ENCODE data around the gene FRYL.
"Not testable (repeated sequence)": the region's sequence is repeated elsewhere in the genome, so short reads cannot be mapped to it uniquely, and the experiment has no call there.

FRYL gene

GRCh38 chr4:48779998-48780864, at the start of gene FRYL:
Gene FRYL, minus strand, starts transcription at chr4:48780279. Its CDS starts 145,869 bp downstream, at chr4:48634410.
- DNase-seq (ENCODE audit: low read depth in 3 of 3): peak; percentile 92 to 96 (median 95)

- no peak for DNase-seq (ENCODE audit: low read depth in 3 of 3)
Measured at GRCh38 chr4:48827622-48828021, 47.5 kb upstream of the FRYL start.

GRCh38 chr4:48821431-48821830, 41.4 kb upstream of the FRYL start:
- DNase-seq (ENCODE audit: low read depth in 3 of 3): not testable (repeated sequence)

DNA sequence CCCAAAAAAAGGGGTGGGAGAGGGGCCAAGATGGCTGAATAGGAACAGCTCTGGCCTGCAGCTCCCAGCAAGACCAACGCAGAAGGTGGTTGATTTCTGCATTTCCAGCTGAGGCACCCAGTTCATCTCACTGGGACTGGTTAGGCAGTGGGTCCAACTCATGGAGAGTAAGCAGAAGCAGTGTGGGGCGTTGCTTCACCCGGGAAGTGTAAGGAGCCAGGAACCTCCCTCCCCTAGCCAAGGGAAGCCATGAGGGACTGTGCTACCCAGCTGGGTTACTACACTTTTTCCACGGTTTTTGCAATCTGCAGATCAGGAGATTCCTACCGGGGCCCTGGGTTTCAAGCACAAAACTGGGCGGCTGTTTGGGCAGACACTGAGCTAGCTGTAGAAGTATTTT, 36.9 kb upstream of the FRYL start:
- no peak for DNase-seq (ENCODE audit: low read depth in 3 of 3)

GRCh38 chr4:48816297-48816696, 36.2 kb upstream of the FRYL start:
- not testable (repeated sequence) for DNase-seq (ENCODE audit: low read depth in 3 of 3)

- no peak for DNase-seq (ENCODE audit: low read depth in 3 of 3)
Measured at GRCh38 chr4:48815483-48815882, 35.4 kb upstream of the FRYL start.

DNA sequence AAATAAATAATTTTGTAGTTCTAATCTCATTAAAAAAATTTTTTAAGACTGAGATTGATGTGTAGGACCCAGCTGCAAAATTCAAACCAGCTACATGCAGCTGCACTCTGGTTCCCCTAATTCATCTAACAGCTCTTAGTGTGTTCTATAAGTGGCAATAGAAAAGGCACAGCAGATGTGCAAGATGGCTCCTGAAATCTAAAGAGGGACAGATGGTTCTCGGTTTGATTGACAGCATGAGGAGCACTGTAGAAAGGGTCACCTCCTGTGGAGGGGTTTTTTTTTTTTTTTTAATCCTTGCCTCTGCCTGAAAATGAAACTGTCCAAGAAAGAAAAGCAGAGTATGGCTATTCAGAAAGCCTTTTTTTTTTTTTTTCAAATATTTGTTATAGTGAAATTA, 33.9 kb upstream of the FRYL start:
- no peak for DNase-seq (ENCODE audit: low read depth in 3 of 3)

- DNase-seq (ENCODE audit: low read depth in 3 of 3): no peak
Measured at GRCh38 chr4:48812866-48813265, 32.8 kb upstream of the FRYL start.

- DNase-seq (ENCODE audit: low read depth in 3 of 3): no peak
Measured at GRCh38 chr4:48804584-48805301, 24.7 kb upstream of the FRYL start.

GRCh38 chr4:48801016-48801715, 21.1 kb upstream of the FRYL start:
- no peak for DNase-seq (ENCODE audit: low read depth in 3 of 3)

- not testable (repeated sequence) for DNase-seq (ENCODE audit: low read depth in 3 of 3)
Measured at GRCh38 chr4:48800155-48800554, 20.1 kb upstream of the FRYL start.

DNA sequence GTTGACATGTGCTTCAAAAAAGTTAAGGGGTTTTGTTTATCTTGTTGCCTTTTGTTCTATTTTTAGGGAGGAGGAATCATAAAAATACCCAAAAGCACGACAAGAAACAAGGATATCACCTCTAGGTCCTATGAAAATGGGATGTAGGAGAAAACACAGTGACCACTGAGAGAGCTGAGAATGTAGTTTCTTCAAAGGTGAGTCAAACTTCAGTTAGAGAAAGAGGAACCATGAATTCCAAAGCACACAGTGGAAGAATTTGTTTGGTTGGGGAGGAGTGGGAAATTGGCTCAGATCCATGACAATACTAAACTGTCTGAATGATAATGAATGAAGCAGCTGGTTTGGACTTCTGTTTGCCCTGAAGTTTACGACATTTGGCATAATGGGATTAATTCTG, 19.1 kb upstream of the FRYL start:
- DNase-seq (ENCODE audit: low read depth in 3 of 3): no peak

DNA sequence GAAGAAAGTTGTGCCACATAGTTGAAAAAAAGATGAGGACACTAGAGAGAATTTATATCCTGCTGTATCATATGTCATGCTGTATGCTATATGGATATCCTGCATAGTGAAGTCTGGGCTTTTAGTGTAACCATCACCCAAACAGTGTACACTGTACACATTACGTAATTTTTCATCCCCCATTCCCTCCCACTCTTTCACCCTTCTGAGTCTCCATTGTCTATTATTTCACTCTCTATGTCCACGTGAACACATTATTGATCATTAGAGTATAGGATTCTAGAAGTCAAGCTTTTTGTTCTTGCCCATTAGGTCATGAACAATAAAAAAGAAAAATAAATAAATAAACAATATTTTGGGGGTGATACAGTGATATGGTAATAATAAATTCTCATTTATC, 18.0 kb upstream of the FRYL start:
- no peak for DNase-seq (ENCODE audit: low read depth in 3 of 3)

DNA sequence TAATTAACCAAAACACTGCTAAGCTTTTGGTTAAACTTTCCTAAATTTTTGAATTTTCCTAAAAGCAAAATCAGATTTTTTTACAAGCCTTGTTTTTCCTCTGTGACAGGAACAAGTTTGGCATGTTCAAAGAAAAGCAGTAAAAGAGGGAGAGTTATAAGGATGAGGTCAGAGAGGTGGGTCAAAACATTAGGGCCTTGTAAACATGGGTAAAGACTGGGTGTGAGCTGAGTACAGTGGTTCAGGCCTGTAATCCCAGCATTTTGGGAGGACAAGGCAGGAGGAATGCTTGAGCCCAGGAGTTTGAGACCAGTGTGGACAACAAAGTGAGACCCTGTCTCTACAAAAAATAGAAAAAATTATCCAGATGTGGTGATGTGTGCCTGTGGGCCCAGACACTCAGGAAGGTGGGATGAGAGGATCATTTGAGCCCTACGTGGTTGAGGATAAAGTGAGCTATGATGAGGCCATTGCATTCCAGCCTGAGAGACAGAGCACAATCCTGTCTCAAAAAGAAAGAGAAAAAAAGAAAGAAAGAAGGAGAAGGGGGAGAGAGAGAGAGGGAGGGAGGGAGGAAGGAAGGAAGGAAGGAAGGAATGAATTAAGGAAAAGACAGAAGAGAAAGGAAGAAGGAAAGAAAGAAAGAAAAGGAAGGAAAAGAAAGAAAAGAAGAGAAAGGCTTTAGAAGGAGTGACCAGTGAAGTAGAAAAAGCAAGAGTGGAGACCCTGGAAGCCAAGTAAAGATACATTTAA, 17.0 kb upstream of the FRYL start:
- no peak for DNase-seq (ENCODE audit: low read depth in 3 of 3)

DNA sequence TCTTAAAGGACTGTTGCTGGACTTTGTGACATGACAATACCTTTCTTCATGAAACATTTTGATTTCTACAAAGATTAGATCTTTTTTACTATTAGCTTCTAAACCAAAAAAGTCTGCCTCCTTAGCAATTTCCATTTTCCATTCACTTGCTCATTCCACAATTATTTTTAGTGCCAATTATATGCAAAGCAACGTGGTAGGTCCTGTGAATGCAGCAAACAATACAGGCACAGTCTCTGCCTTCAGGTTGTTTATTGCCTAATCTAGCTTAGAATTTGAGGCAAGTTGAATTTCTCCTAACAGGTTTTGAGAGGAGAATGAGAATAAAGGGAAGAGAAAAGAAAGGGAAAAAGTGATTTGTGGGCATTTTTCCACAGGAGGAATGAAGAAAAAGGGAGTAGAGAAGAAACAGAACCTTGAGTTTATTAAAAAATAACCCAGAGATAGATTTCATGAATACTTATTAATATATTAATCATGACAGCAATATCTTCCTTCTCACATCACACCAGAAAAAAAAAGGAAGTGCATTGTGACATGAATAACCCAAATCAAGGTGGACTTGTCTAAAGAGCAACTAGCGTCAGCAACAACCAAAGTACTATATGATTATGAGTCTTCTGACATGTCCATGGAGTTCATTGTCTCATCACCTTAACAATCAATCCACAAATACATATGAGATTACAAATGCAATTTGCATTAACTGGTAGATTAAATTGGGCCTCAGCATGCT, 16.3 kb upstream of the FRYL start:
- no peak for DNase-seq (ENCODE audit: low read depth in 3 of 3)

DNA sequence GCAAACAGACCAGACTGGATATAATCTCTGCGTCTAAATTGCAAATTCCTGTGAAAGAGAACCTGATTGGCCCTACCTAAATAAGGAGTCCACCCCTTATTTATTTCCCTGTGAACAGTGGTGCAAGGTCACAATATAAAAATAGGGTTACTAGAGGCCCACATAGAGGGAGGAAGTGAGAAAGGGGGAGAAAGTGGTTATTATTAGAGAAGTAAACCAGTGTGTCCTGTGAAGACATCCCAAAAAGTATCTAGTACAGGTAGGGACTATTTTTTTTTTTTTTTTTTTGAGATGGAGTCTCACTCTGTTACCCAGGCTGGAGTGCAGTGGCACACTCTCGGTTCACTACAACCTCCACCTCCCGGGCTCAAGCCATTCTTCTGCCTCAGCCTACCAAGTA, 15.0 kb upstream of the FRYL start:
- DNase-seq (ENCODE audit: low read depth in 3 of 3): no peak

DNA sequence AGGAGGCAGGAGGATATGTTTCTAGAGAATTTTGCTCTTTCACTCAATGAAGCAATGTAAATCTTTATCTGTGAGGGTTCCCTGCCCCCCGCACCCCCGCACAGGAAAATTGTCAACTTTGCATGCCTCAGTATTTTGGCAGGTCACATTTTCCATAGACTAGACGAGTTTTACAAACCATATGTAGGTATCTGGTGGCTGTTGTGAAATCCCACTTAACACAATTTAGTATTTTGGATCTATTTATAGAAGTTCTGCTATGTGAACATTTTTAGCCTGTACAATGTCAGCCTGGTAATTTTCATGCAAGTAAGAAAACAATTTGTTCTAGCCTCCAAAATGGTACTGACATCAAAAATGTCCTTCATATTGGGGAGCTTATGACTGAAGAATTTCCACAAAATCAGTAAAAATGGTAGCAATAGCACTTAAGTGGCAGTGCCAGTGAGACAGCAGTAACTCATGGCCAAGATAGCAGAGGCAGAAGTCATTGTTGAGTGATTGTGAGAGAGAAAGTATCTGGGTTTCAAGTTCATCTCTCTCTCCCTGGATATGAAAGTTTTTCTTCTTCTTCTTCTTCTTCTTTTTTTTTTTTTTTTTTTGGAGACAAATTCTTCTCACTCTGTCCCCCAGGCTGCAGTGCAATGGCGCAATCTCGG, 12.4 kb upstream of the FRYL start:
- no peak for DNase-seq (ENCODE audit: low read depth in 3 of 3)

GRCh38 chr4:48791313-48791712, 11.2 kb upstream of the FRYL start:
- DNase-seq (ENCODE audit: low read depth in 3 of 3): no peak

DNA sequence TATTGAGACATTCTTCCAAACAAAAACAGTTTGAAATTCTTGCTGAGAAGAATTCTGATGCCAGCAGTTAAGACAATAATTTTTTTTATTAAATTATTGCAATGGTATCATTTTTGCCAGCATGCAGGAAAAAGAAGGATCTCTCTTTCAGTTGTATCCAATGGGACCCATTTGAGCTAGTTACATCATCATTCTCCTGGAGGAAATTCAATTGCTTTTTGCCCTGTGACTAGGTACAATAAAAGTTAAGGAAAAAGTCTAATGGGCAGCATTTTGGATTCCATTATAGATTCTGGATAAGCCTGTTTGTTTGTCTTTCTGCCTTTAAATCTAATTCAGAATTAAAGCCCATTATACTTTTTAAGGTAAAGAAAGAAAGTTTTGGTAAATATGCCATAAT, 10.5 kb upstream of the FRYL start:
- no peak for DNase-seq (ENCODE audit: low read depth in 3 of 3)

GRCh38 chr4:48787056-48787455, 7.0 kb upstream of the FRYL start:
- no peak for DNase-seq (ENCODE audit: low read depth in 3 of 3)

DNA sequence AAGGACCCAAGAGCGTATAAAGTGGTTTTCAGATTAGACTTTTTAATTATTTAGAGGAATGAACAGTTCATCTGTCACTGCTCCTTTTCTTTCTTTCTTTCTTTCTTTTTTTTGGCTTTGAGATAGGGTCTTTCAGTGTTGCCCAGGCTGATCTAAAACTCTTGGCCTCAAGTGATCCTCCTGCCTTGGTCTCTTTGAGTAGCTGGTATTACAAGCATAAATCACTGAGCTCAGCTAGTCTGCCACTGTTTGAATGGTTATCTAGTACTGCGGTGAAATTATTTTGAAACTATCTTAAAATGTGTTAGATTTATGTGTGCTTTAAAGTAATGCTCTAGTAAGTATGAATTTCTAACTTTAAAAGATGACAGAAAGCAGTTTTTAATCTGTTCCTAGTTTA, 6.5 kb upstream of the FRYL start:
- DNase-seq (ENCODE audit: low read depth in 3 of 3): no peak
